ENCODE data around the gene RPS23. TPM values are rescaled to one million over a fixed set of nuclear protein-coding genes. Genes with fewer than 3 reads are reported as not detected.

RPS23 gene
- total RNA-seq, 2 donors from 2014 or later, result 953 to 1,329 TPM

DNA sequence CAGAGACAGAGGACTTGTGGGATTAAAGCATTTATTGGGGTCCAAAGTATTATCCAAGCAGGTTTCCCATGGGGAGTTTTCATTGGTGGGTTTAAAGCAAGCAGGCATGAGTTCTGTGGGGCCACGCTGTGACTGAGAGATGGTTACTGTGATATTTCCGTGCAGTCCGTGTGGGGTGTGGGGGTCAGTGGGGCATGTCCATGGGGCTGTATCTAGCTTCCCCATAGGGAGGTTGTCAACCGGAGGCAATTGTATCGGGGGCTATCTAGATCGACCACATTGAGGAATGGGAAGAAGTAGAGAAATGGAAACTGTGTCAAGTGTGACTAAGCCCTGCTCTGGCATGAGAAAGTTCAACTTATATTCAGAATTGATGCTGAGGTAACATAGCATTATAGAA is 7.1 kb upstream of the RPS23 start:
- WGBS, 2 donors, result 93% methylated on average over 6 of the region's 6 CpGs
- Histone ChIP-seq H3K4me3 (no peak overlapping the region), H3K4me1 (no peaks in the 10 kb centered on the region), H3K27me3 (no peaks in the 10 kb centered on the region), H3K36me3 (replicated peaks in 1 of 2; ENCODE audit: insufficient read depth in 1 of 2, low read depth in 2 of 2) (no peaks in the 10 kb centered on the region), H3K9me3 (no peaks in the 10 kb centered on the region), H3K27ac (no peak overlapping the region)
- no peak for ATAC-seq
- no peak for DNase-seq
- no peak for TF ChIP-seq POLR2A (IDR thresholded peaks at IDR 0.05)
- TF ChIP-seq CTCF (IDR thresholded peaks at IDR 0.05), result no peak
- intact Hi-C loops (cut with DNase I), result no loop called here

DNA sequence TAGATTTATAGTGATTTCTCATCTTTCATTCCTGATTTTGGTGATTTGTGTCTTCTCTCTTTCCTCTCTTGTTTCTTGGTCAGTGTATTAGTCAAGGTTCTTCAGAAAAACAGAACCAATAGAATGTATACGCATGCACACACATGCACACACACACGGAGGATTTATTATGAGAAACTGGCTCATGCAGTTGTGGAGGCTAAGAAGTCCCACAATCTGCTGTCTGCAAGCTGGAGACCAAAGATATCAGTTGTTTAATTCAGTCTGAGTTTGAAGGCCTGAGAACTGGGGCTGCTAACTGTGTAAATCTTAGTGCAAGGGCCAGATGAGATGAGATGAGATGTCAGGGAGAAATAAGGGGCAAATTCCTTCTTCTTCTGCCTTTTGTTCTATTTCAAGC is 5.7 kb upstream of the RPS23 start:
- DNase-seq (no peak), ATAC-seq (no peak)
- H3K27me3 ChIP-seq, result no peaks in the 10 kb centered on the region
- no peak overlapping the region for H3K4me3 ChIP-seq
- no peak overlapping the region for H3K27ac ChIP-seq
- peaks cover 8% of the 10 kb centered on the region for H3K4me1 ChIP-seq
- WGBS, 2 donors, result 76 to 85% methylated on average over 2 of the region's 2 CpGs
- TF ChIP-seq CTCF (IDR thresholded peaks at IDR 0.05) (no peak), POLR2A (IDR thresholded peaks at IDR 0.05) (no peak)
- intact Hi-C loops (cut with DNase I), result no loop called here
- H3K36me3 ChIP-seq (replicated peaks in 1 of 2; ENCODE audit: insufficient read depth in 1 of 2, low read depth in 2 of 2), result no peaks in the 10 kb centered on the region
- no peaks in the 10 kb centered on the region for H3K9me3 ChIP-seq

GRCh38 chr5:82278711-82279370 is 687 bp upstream of the RPS23 start:
- intact Hi-C loops (cut with DNase I), result no loop called here
- Histone ChIP-seq H3K9me3 (no peaks in the 10 kb centered on the region), H3K4me1 (peaks cover 23% of the 10 kb centered on the region), H3K36me3 (replicated peaks in 1 of 2; ENCODE audit: insufficient read depth in 1 of 2, low read depth in 2 of 2) (peaks cover 11 to 12% of the 10 kb centered on the region in 2 donors), H3K27ac (peak overlapping the region; percentile 78 to 87 (median 84)), H3K4me3 (peak overlapping the region; percentile 77 to 95), H3K27me3 (no peaks in the 10 kb centered on the region)
- 16 to 26% methylated on average over 18 to 19 of the region's 19 CpGs for WGBS, 2 donors
- TF ChIP-seq POLR2A (IDR thresholded peaks at IDR 0.05), result peak in 2 of 3 donors; percentile 96
- no peak for TF ChIP-seq CTCF (IDR thresholded peaks at IDR 0.05)
- ATAC-seq (no peak), DNase-seq (no peak)

- peaks cover 23% of the 10 kb centered on the region for H3K4me1 ChIP-seq
- no peak for ATAC-seq
- H3K9me3 ChIP-seq, result no peaks in the 10 kb centered on the region
- no peak for DNase-seq
- H3K27me3 ChIP-seq, result no peaks in the 10 kb centered on the region
- 1 to 2% methylated on average over 15 of the region's 15 CpGs for WGBS, 2 donors
- peak overlapping the region; percentile 78 to 87 (median 84) for H3K27ac ChIP-seq
- H3K4me3 ChIP-seq, result peak overlapping the region; percentile 77 to 95
- peaks cover 11 to 12% of the 10 kb centered on the region in 2 donors for H3K36me3 ChIP-seq (replicated peaks in 1 of 2; ENCODE audit: insufficient read depth in 1 of 2, low read depth in 2 of 2)
- intact Hi-C loops (cut with DNase I), result no loop called here
- TF ChIP-seq CTCF (IDR thresholded peaks at IDR 0.05) (no peak), POLR2A (IDR thresholded peaks at IDR 0.05) (no peak)
Observed at GRCh38 chr5:82277613-82277986, 554 bp downstream of the RPS23 start.

Data from body of pancreas (tissue), 4 donors.